ENCODE measurements around the gene CCNL2. TPM values are rescaled to one million over a fixed set of nuclear protein-coding genes. Genes with fewer than 3 reads are reported as not detected.

Gene CCNL2
- total and polyA plus RNA-seq, 2 of the 13 experiments (the other 11 are each of a cell fraction or from before 2014, with no cell fraction given), result 105 to 340 TPM

DNA sequence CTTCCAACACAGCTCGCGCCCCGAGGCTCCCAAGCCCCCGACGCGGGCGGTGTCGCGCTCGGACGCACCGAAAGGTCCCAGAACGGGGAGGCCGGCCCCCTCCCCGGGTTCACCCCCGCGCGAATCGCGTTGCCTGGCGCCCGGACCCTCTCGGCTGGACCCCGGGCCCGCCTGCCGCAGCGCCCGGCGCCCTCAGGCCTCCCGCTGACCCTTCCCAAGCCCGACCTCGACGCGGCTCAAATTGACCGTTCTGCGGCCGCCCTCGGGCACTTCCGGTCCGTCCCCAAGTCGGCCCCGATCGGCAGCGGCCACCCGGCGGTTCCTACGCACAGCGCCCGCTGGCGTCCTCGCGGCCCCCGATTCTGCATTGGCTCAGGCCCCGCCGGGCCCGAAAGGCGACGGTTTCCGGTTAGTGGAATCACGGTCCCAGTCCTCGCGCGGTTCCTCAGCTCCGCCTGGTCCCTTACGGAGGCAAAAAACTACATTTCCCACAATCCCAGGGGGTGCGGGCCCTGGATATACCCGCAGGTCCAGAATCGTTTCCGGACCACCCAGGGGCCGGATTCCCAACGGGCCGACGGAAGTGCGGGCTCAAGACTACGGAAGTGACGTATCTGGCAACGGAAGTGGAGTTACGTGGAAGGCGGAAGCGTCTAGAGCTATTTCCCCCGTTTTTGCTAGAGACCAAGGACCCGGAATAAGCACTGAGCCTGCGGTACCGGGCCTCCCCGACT lies 24.0 kb downstream of the CCNL2 start, which contains the start of gene AURKAIP1 (continued):
- TF ChIP-seq, protein P1, sequence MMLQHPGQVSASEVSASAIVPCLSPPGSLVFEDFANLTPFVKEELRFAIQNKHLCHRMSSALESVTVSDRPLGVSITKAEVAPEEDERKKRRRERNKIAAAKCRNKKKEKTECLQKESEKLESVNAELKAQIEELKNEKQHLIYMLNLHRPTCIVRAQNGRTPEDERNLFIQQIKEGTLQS (CRISPR knock-in tag; IDR thresholded peaks at IDR 0.05), result peak; percentile 76; the same call in 1 of the 2 replicates
- TF ChIP-seq ZNF121 (CRISPR knock-in tag; IDR thresholded peaks at IDR 0.05) (no peak), ZEB1 (IDR thresholded peaks at IDR 0.05; ENCODE audit: insufficient replicate concordance, low read depth) (peak; percentile 66), ZIK1 (CRISPR knock-in tag; IDR thresholded peaks at IDR 0.05; ENCODE audit: borderline replicate concordance, low read depth) (no peak; the same call in 1 of the 2 replicates), MAF1 (CRISPR knock-in tag; IDR thresholded peaks at IDR 0.05; ENCODE audit: borderline replicate concordance) (peak; percentile 96), ZNF180 (CRISPR knock-in tag; IDR thresholded peaks at IDR 0.05; ENCODE audit: borderline replicate concordance, low read depth) (no peak), ZNF484 (CRISPR knock-in tag; IDR thresholded peaks at IDR 0.05; ENCODE audit: borderline replicate concordance, low read depth) (no peak), HMG20A (CRISPR knock-in tag; IDR thresholded peaks at IDR 0.05; ENCODE audit: borderline replicate concordance) (peak; percentile 68; the same call in 1 of the 2 replicates), ASH2L (IDR thresholded peaks at IDR 0.05; ENCODE audit: insufficient read length, low read depth, low read length) (peak; percentile 98), ZNF225 (CRISPR knock-in tag; IDR thresholded peaks at IDR 0.05) (peak; percentile 51; the same call in 1 of the 2 replicates), ZFP37 (CRISPR knock-in tag; IDR thresholded peaks at IDR 0.05; ENCODE audit: borderline replicate concordance) (peak; percentile 75), ZNF547 (CRISPR knock-in tag; IDR thresholded peaks at IDR 0.05) (peak; percentile 95), NPAS2 (CRISPR knock-in tag; IDR thresholded peaks at IDR 0.05; ENCODE audit: borderline replicate concordance) (no peak), TGIF2 (CRISPR knock-in tag; IDR thresholded peaks at IDR 0.05) (peak; percentile 28), ZNF792 (CRISPR knock-in tag; IDR thresholded peaks at IDR 0.05) (peak; percentile 91), ARHGAP35 (CRISPR knock-in tag; IDR thresholded peaks at IDR 0.05; ENCODE audit: borderline replicate concordance) (peak; percentile 87; the same call in 1 of the 2 replicates), CENPT (CRISPR knock-in tag; IDR thresholded peaks at IDR 0.05; ENCODE audit: low read depth) (peak; percentile 40; the same call in 1 of the 2 replicates)
- TF ChIP-seq, protein P2, sequence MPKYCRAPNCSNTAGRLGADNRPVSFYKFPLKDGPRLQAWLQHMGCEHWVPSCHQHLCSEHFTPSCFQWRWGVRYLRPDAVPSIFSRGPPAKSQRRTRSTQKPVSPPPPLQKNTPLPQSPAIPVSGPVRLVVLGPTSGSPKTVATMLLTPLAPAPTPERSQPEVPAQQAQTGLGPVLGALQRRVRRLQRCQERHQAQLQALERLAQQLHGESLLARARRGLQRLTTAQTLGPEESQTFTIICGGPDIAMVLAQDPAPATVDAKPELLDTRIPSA (CRISPR knock-in tag; IDR thresholded peaks at IDR 0.05; ENCODE audit: borderline replicate concordance), result peak; percentile 69; the same call in 1 of the 2 replicates
- TF ChIP-seq, protein P3, sequence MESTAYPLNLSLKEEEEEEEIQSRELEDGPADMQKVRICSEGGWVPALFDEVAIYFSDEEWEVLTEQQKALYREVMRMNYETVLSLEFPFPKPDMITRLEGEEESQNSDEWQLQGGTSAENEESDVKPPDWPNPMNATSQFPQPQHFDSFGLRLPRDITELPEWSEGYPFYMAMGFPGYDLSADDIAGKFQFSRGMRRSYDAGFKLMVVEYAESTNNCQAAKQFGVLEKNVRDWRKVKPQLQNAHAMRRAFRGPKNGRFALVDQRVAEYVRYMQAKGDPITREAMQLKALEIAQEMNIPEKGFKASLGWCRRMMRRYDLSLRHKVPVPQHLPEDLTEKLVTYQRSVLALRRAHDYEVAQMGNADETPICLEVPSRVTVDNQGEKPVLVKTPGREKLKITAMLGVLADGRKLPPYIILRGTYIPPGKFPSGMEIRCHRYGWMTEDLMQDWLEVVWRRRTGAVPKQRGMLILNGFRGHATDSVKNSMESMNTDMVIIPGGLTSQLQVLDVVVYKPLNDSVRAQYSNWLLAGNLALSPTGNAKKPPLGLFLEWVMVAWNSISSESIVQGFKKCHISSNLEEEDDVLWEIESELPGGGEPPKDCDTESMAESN (CRISPR knock-in tag; conservative IDR thresholded peaks at IDR 0.05), result peak; percentile 98
- TF ChIP-seq, protein P4, sequence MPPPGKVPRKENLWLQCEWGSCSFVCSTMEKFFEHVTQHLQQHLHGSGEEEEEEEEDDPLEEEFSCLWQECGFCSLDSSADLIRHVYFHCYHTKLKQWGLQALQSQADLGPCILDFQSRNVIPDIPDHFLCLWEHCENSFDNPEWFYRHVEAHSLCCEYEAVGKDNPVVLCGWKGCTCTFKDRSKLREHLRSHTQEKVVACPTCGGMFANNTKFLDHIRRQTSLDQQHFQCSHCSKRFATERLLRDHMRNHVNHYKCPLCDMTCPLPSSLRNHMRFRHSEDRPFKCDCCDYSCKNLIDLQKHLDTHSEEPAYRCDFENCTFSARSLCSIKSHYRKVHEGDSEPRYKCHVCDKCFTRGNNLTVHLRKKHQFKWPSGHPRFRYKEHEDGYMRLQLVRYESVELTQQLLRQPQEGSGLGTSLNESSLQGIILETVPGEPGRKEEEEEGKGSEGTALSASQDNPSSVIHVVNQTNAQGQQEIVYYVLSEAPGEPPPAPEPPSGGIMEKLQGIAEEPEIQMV (CRISPR knock-in tag; IDR thresholded peaks at IDR 0.05; ENCODE audit: low read depth), result peak; percentile 71
- TF ChIP-seq, protein P5, sequence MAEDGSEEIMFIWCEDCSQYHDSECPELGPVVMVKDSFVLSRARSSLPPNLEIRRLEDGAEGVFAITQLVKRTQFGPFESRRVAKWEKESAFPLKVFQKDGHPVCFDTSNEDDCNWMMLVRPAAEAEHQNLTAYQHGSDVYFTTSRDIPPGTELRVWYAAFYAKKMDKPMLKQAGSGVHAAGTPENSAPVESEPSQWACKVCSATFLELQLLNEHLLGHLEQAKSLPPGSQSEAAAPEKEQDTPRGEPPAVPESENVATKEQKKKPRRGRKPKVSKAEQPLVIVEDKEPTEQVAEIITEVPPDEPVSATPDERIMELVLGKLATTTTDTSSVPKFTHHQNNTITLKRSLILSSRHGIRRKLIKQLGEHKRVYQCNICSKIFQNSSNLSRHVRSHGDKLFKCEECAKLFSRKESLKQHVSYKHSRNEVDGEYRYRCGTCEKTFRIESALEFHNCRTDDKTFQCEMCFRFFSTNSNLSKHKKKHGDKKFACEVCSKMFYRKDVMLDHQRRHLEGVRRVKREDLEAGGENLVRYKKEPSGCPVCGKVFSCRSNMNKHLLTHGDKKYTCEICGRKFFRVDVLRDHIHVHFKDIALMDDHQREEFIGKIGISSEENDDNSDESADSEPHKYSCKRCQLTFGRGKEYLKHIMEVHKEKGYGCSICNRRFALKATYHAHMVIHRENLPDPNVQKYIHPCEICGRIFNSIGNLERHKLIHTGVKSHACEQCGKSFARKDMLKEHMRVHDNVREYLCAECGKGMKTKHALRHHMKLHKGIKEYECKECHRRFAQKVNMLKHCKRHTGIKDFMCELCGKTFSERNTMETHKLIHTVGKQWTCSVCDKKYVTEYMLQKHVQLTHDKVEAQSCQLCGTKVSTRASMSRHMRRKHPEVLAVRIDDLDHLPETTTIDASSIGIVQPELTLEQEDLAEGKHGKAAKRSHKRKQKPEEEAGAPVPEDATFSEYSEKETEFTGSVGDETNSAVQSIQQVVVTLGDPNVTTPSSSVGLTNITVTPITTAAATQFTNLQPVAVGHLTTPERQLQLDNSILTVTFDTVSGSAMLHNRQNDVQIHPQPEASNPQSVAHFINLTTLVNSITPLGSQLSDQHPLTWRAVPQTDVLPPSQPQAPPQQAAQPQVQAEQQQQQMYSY (CRISPR knock-in tag; IDR thresholded peaks at IDR 0.05), result peak; percentile 70; the same call in 1 of the 2 replicates
